HG02571 (cell line): ENCODE measurements around the gene BRD1.

Experiments used
- ATAC-seq: cut with Tn5 transposase; IDR thresholded peaks from one replicate; pipeline ENCODE4 v1.9.1; 2021; ENCODE audit warnings: mild to moderate bottlenecking, moderate library complexity; ENCODE audit not compliant: unreplicated experiment

The BRD1 gene

GRCh38 chr22:49803737-49804375 lies 23.8 kb downstream of the BRD1 start:
- ATAC-seq = no peak

- no peak for ATAC-seq
Observed at GRCh38 chr22:49803134-49803533, 24.5 kb downstream of the BRD1 start.

- ATAC-seq = no peak
Observed at GRCh38 chr22:49801391-49802060, 26.1 kb downstream of the BRD1 start.

GRCh38 chr22:49800408-49801238 lies 27.1 kb downstream of the BRD1 start:
- ATAC-seq = no peak

GRCh38 chr22:49799431-49800075 lies 28.1 kb downstream of the BRD1 start:
- no peak for ATAC-seq

GRCh38 chr22:49798486-49799151 lies 29.1 kb downstream of the BRD1 start:
- ATAC-seq = no peak

GRCh38 chr22:49797706-49798105 lies 30.0 kb downstream of the BRD1 start:
- no peak for ATAC-seq

- ATAC-seq = no peak
Observed at GRCh38 chr22:49796596-49797270, 30.9 kb downstream of the BRD1 start.

- no peak for ATAC-seq
Observed at GRCh38 chr22:49795521-49795920, 32.2 kb downstream of the BRD1 start.

GRCh38 chr22:49793871-49794270 lies 33.8 kb downstream of the BRD1 start:
- no peak for ATAC-seq

- no peak for ATAC-seq
Observed at GRCh38 chr22:49793296-49793695, 34.4 kb downstream of the BRD1 start.

- ATAC-seq = no peak
Observed at GRCh38 chr22:49792107-49792506, 35.6 kb downstream of the BRD1 start.

GRCh38 chr22:49791682-49792081 lies 36.0 kb downstream of the BRD1 start:
- no peak for ATAC-seq

- ATAC-seq = no peak
Observed at GRCh38 chr22:49790912-49791311, 36.8 kb downstream of the BRD1 start.

- ATAC-seq = no peak
Observed at GRCh38 chr22:49789289-49790141, 38.2 kb downstream of the BRD1 start.

GRCh38 chr22:49788504-49788903 lies 39.2 kb downstream of the BRD1 start:
- no peak for ATAC-seq

- ATAC-seq = no peak
Observed at GRCh38 chr22:49787861-49788260, 39.8 kb downstream of the BRD1 start.

GRCh38 chr22:49786976-49787706 lies 40.5 kb downstream of the BRD1 start:
- ATAC-seq = no peak
